Endothelial cell of umbilical vein (primary cell): ENCODE measurements around the gene RELN. TPM values are rescaled to one million over a fixed set of nuclear protein-coding genes. Genes with fewer than 3 reads are reported as not detected.

Source experiments
- BruUV-seq: library from RNA; stranded (reverse); fragments of 400-500 nt; replicated peaks from 2 replicates; lab custom pipeline; 2021; lab: Mats Ljungman, UMichigan
- CTCF ChIA-PET: fragments of 300-600, 350-600 bp; sonication (Branson Sonifier 250); formaldehyde crosslinking; loops from one replicate; lab custom pipeline; 2021; ENCODE audit warnings: antibody characterized with exemption, inconsistent platforms; lab: Charles Lee
- POLR2A ChIA-PET: fragments of 300-600, 350-600 bp; sonication (Branson Sonifier 250); formaldehyde crosslinking; loops from one replicate; lab custom pipeline; 2021; ENCODE audit warnings: antibody characterized with exemption, inconsistent platforms; lab: Charles Lee
- DNase-seq: peaks from one replicate; pipeline ENCODE4 v3.0.0-alpha.2; 2011; ENCODE audit warnings: low read depth, low spot score
- FAIRE-seq: peaks from 2 replicates; lab custom pipeline; 2011; peaks lifted over from hg19 to GRCh38; lab: Jason Lieb, UNC
- H2AFZ ChIP-seq: 2 replicates; pipeline ENCODE4 v1.6.0; 2012; ENCODE audit warnings: low read depth, low read length, control low read depth, inconsistent platforms
- H3K27ac ChIP-seq: 2 replicates; pipeline ENCODE4 v1.5.1; 2011; ENCODE audit warnings: low read depth, mild to moderate bottlenecking, control low read depth, low read length, moderate library complexity; ENCODE audit not compliant: insufficient read depth
- H3K27me3 ChIP-seq, 2 experiments: 2 replicates each; pipeline versions ENCODE4 v1.6.0 to v1.6.1; 2011; ENCODE audit warnings: low read length in 2 of 2, mixed read lengths in 1 of 2; ENCODE audit not compliant: control insufficient read depth in 2 of 2, insufficient read depth in 2 of 2
- H3K36me3 ChIP-seq, 2 experiments: 2 replicates in 1 of 2; 3 replicates in 1 of 2; pipeline ENCODE4 v1.5.1; 2011; ENCODE audit warnings: low read length in 2 of 2, mild to moderate bottlenecking in 1 of 2, moderate library complexity in 1 of 2; ENCODE audit not compliant: control insufficient read depth in 2 of 2, insufficient read depth in 2 of 2; ENCODE audit errors: extremely low read depth in 1 of 2
- H3K4me1 ChIP-seq: 3 replicates; pipeline ENCODE4 v1.5.1; 2011; ENCODE audit warnings: mild to moderate bottlenecking, low read length; ENCODE audit not compliant: control insufficient read depth, insufficient read depth; ENCODE audit errors: extremely low read depth
- H3K4me2 ChIP-seq: 2 replicates; pipeline ENCODE4 v1.6.1; 2011; ENCODE audit warnings: low read length, control low read depth, mixed read lengths; ENCODE audit not compliant: insufficient read depth
- H3K4me3 ChIP-seq, 3 experiments: fragments of 200-600 bp in 1 of 3; sonication (generic), shearing (Covaris generic) in 1 of 3; replicated peaks in 1 of 3; 2 replicates each; pipeline ENCODE4 v1.5.1; 2011 to 2016; ENCODE audit warnings: control low read depth in 3 of 3, low read length in 3 of 3, mild to moderate bottlenecking in 2 of 3, inconsistent platforms in 1 of 3, low read depth in 1 of 3, moderate library complexity in 1 of 3; ENCODE audit not compliant: insufficient read depth in 1 of 3
- H3K79me2 ChIP-seq: 2 replicates; pipeline ENCODE4 v1.6.0; 2012; ENCODE audit warnings: low read length, inconsistent platforms; ENCODE audit not compliant: control insufficient read depth, insufficient read depth
- H3K9ac ChIP-seq: replicated peaks from 2 replicates; pipeline ENCODE3; 2011; ENCODE audit warnings: low read length, control low read depth; ENCODE audit not compliant: insufficient read depth; ENCODE audit errors: extremely low read depth
- H3K9me1 ChIP-seq: replicated peaks from 3 replicates; pipeline ENCODE4 v1.6.0; 2011; ENCODE audit warnings: mild to moderate bottlenecking, low read length; ENCODE audit not compliant: control insufficient read depth, insufficient read depth; ENCODE audit errors: extremely low read depth
- H3K9me3 ChIP-seq: replicated peaks from 2 replicates; pipeline ENCODE4 v1.5.1; 2012; ENCODE audit warnings: low read length, inconsistent platforms; ENCODE audit not compliant: control insufficient read depth, insufficient read depth
- H4K20me1 ChIP-seq: replicated peaks from 2 replicates; pipeline ENCODE3; 2011; ENCODE audit warnings: mild to moderate bottlenecking, low read length; ENCODE audit not compliant: control insufficient read depth, insufficient read depth; ENCODE audit errors: extremely low read depth
- CTCF ChIP-seq, 2 donors: IDR thresholded peaks; 1 replicate in 1 of 2; 2 replicates in 1 of 2; pipeline ENCODE4 v1.5.1; 2011; ENCODE audit warnings: low read length in 2 of 2, mild to moderate bottlenecking in 2 of 2, moderate library complexity in 2 of 2, control low read depth in 1 of 2, inconsistent platforms in 1 of 2, low read depth in 1 of 2; ENCODE audit not compliant: insufficient read depth in 1 of 2; ENCODE audit errors: extremely low read depth in 1 of 2
- EZH2 ChIP-seq: IDR thresholded peaks from 2 replicates; pipeline ENCODE4 v1.6.1; 2012; ENCODE audit warnings: borderline replicate concordance, low read depth, mild to moderate bottlenecking, moderate library complexity, low read length, inconsistent platforms; ENCODE audit not compliant: severe bottlenecking
- FOS ChIP-seq: IDR thresholded peaks from 2 replicates; pipeline ENCODE4 v1.6.1; 2011; ENCODE audit warnings: mild to moderate bottlenecking, low read length, moderate library complexity, borderline replicate concordance; ENCODE audit not compliant: insufficient read depth
- GATA2 ChIP-seq: IDR thresholded peaks from 2 replicates; pipeline ENCODE4 v1.7.0; 2011; ENCODE audit warnings: low read depth, mild to moderate bottlenecking, moderate library complexity, mixed read lengths, low read length; ENCODE audit not compliant: insufficient read length, insufficient read depth
- JUN ChIP-seq: IDR thresholded peaks from 2 replicates; pipeline ENCODE4 v1.6.1; 2011; ENCODE audit warnings: borderline replicate concordance, low read depth; ENCODE audit not compliant: insufficient read length, insufficient read depth
- MAX ChIP-seq: IDR thresholded peaks from 2 replicates; pipeline ENCODE4 v1.6.1; 2011; ENCODE audit not compliant: insufficient read depth, insufficient read length
- MYC ChIP-seq: IDR thresholded peaks from one replicate; pipeline ENCODE4 v1.6.1; 2011; ENCODE audit warnings: mild to moderate bottlenecking, low read depth, low read length
- POLR2A ChIP-seq: IDR thresholded peaks from 2 replicates; pipeline ENCODE4 v1.6.1; 2012; ENCODE audit warnings: low read depth, mild to moderate bottlenecking, control low read depth, low read length
- POLR2AphosphoS5 ChIP-seq: IDR thresholded peaks from 2 replicates; pipeline ENCODE4 v1.6.1; 2012; ENCODE audit warnings: low read depth, mild to moderate bottlenecking, control low read depth, low read length, moderate library complexity; ENCODE audit not compliant: insufficient read depth
- dilution Hi-C: fragments of 300-500 bp; cut with MboI; formaldehyde crosslinking; loops from one replicate; pipeline ENCODE4 v1.15.0; 2019; ENCODE audit warnings: low sequenced_read_pairs; ENCODE audit not compliant: extremely low pct_ligation_motif_present
- intact Hi-C: fragments of 100-400 bp; cut with micrococcal nuclease; formaldehyde crosslinking; loops from one replicate; pipeline ENCODE4 v1.10.0; 2022
- polyA plus RNA-seq, 4 experiments: library from polyadenylated mRNA; depleted of rRNA in 3 of 4; stranded (reverse) in 3 of 4; unstranded in 1 of 4; fragments of >200 nt; gene quantifications; 2 replicates each; pipeline versions ENCODE4 v1.2.1 to v1.2.3, GENCODE V29; 2011 to 2012; ENCODE audit warnings: missing spikeins in 1 of 4
- total RNA-seq: library from RNA; stranded (reverse); gene quantifications from 2 replicates; pipeline ENCODE4 v1.2.3, GENCODE V29; 2021

The RELN gene
- total and polyA plus RNA-seq, 2 donors (not counting 3 experiments of a cell fraction or from before 2014, with no cell fraction given) = 0.15 to 0.22 TPM

DNA sequence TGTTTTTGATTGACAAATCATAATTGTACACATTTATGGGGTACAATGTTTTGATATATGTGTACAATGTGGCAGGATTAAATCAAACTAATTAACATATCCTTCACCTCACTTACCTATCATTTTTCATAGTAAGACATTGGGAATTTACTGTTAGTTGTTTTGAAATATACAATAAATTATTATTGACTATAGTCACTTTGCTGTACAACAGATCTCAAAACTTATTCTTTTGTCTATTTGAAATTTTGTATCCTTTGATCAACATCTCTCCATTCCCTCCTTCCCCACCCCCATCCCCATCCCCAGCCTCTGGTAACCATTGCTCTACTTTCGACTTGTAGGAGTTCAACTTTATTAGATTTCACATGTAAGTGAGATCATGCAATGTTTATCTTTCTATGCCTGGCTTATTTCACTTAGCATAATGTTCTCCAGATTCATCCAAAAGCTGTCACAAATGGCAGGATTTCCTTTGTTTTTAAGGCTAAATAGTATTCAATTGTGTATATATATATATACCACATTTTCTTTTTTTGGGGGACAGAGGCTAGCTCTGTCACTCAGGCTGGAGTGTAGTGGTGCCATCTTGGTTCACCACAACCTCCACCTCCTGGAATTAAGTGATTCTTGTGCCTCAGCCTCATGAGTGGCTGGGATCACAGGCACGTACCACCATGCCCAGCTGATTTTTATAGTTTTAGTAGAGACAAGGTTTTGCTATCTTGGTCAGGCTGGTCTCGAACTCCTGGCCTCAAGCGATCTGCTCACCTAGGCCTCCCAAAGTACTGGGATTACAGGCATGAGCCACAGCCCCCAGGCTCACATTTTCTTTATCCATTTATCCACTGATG lies 520.1 kb downstream of the RELN start:
- no peak overlapping the region for H3K4me2 ChIP-seq
- H3K4me3 ChIP-seq = no peak overlapping the region
- TF ChIP-seq GATA2 = no peak
- TF ChIP-seq MYC = no peak
- TF ChIP-seq MAX = no peak
- no peak for TF ChIP-seq POLR2A
- no peak for TF ChIP-seq JUN
- TF ChIP-seq POLR2AphosphoS5 = no peak
- no peak for TF ChIP-seq FOS
- TF ChIP-seq EZH2 = no peak
- no peak for TF ChIP-seq CTCF (IDR thresholded peaks at IDR 0.05; ENCODE audit: extremely low read depth in 1 of 2, insufficient read depth in 1 of 2, low read depth in 1 of 2, low read length in 2 of 2)
- intact Hi-C loops (no loop called here), dilution Hi-C loops (no loop called here)
- H4K20me1 ChIP-seq = no peaks in the 10 kb centered on the region
- POLR2A ChIA-PET = no interaction called here
- H3K9ac ChIP-seq = no peak overlapping the region
- H3K27me3 ChIP-seq = peaks cover 0 to 13% of the 10 kb centered on the region in 2 experiments
- DNase-seq = no peak
- H3K79me2 ChIP-seq = no peaks in the 10 kb centered on the region
- BruUV-seq = no TSS peak
- no peaks in the 10 kb centered on the region for H3K36me3 ChIP-seq
- H3K9me3 ChIP-seq = no peaks in the 10 kb centered on the region
- H2AFZ ChIP-seq = no peak overlapping the region
- H3K9me1 ChIP-seq = no peaks in the 10 kb centered on the region
- no peak overlapping the region for H3K27ac ChIP-seq
- CTCF ChIA-PET = no interaction called here
- no peak for FAIRE-seq
- H3K4me1 ChIP-seq = no peaks in the 10 kb centered on the region
